ENCODE results near the gene GPX6. TPM values are rescaled to one million over a fixed set of nuclear protein-coding genes. Genes with fewer than 3 reads are reported as not detected.

Gene GPX6
- total RNA-seq, 4 donors from 2014 or later: not detected

DNA sequence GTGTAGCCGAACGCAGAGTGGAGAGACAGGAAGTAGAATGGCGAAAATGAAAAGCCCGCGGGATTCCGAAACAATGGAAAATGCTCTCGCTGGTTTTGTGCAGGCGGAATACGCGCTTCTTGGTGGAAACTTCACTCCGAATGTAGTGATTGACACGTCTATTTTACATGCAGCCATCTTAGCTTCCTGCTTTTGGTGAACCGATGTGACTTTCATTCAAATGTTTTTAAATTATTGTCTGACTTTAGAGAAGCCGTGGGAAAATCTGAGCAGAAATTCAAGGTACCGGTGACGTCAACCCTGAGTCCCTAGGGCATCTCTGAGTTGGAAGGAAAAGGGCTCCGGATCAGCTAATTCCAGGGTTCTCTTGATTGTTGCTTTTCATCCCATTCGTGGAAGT is 21.5 kb upstream of the GPX6 start:
- intact Hi-C loops (cut with DNase I): no loop called here
- H3K4me1 ChIP-seq: peaks cover 0 to 5% (median 0%) of the 10 kb centered on the region in 3 donors
- DNase-seq: no peak

DNA sequence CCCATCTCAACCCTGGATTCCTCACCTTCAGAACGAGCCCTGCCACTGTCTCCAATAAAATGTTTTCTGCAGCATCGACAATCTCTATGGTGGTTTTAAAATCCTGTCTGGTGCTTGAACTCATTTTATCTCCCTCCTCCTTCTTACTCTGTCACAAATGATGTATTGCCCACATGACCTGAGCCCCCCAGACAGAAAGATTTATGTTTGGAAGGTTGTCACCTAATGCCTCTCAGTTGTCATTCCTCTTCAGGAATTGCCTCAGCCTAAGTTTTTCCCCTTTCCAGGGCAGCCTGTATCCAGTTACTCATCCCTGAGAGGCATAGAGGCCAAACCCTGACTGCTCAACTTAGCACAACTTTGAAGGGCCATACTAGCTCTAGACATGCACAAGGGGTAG is 19.3 kb upstream of the GPX6 start:
- H3K27me3 ChIP-seq: peaks cover 0 to 70% (median 0%) of the 10 kb centered on the region in 4 donors
- H3K36me3 ChIP-seq: no peaks in the 10 kb centered on the region
- no peak for TF ChIP-seq CTCF (IDR thresholded peaks at IDR 0.05)
- TF ChIP-seq POLR2A (IDR thresholded peaks at IDR 0.05): no peak
- H3K9me3 ChIP-seq: no peaks in the 10 kb centered on the region
- H3K4me1 ChIP-seq: peaks cover 0 to 5% (median 0%) of the 10 kb centered on the region in 3 donors
- WGBS, 2 donors: 56 to 67% methylated on average over 2 of the region's 2 CpGs
- no peak for DNase-seq
- H3K4me3 ChIP-seq: no peak overlapping the region
- H3K27ac ChIP-seq: no peak overlapping the region
- intact Hi-C loops (cut with DNase I): no loop called here

More for the DNA sequence above, 21.5 kb upstream of the GPX6 start:
- peaks cover 0 to 5% (median 0%) of the 10 kb centered on the region in 3 donors for H3K9me3 ChIP-seq
- no peaks in the 10 kb centered on the region for H3K36me3 ChIP-seq
- 6 to 15% methylated on average over 18 of the region's 18 CpGs for WGBS, 2 donors
- peak overlapping the region in 1 of 4 donors; percentile 31 for H3K4me3 ChIP-seq
- H3K27ac ChIP-seq: no peak overlapping the region
- H3K27me3 ChIP-seq: peaks cover 0 to 78% (median 0%) of the 10 kb centered on the region in 4 donors
- TF ChIP-seq CTCF (IDR thresholded peaks at IDR 0.05) (no peak), POLR2A (IDR thresholded peaks at IDR 0.05) (no peak)

- H3K36me3 ChIP-seq: no peaks in the 10 kb centered on the region
- H3K9me3 ChIP-seq: no peaks in the 10 kb centered on the region
- no peak overlapping the region for H3K4me3 ChIP-seq
- DNase-seq: no peak
- H3K27me3 ChIP-seq: peaks cover 0 to 70% (median 0%) of the 10 kb centered on the region in 4 donors
- peaks cover 0 to 5% (median 0%) of the 10 kb centered on the region in 3 donors for H3K4me1 ChIP-seq
- intact Hi-C loops (cut with DNase I): no loop called here
- WGBS, 2 donors: 60 to 77% methylated on average over 3 of the region's 3 CpGs
- no peak for TF ChIP-seq CTCF (IDR thresholded peaks at IDR 0.05)
- no peak for TF ChIP-seq POLR2A (IDR thresholded peaks at IDR 0.05)
- H3K27ac ChIP-seq: no peak overlapping the region
These were observed 18.7 kb upstream of the GPX6 start for GRCh38 chr6:28534306-28534705.

DNA sequence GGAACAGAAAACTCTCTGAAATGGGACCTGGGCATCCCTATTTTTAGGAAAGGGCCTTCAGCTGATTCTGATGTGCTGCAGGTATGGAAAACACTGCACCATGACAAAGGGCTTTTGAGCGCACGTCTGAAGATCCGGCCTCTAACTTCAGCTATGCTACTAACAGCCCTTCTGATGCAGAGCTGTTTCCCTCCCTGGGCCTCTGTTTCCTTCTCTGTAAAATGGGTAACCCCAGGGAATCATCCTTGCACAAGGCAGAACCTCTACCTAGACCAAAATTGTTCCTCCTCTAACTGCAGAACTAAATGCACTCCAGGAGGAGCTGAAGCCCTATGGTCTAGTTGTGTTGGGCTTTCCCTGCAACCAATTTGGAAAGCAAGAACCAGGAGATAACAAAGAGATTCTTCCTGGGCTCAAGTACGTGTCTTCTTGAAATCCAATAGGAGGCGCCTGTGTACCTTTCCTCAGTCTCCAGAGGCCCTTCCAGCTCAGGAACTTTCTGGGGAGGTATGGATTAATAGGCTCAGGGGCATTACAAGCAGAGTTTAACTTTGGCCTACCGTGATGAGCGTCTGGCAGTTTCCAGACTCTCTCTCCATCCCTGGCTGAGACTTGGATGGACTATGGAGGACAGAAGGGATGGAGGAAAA is 16.0 kb upstream of the GPX6 start:
- WGBS, 2 donors: 60 to 74% methylated on average over 4 to 7 of the region's 7 CpGs
- Histone ChIP-seq H3K9me3 (no peaks in the 10 kb centered on the region), H3K36me3 (no peaks in the 10 kb centered on the region), H3K27me3 (peaks cover 0 to 58% (median 0%) of the 10 kb centered on the region in 4 donors), H3K4me1 (no peaks in the 10 kb centered on the region), H3K4me3 (no peak overlapping the region), H3K27ac (no peak overlapping the region)
- no peak for TF ChIP-seq POLR2A (IDR thresholded peaks at IDR 0.05)
- no peak for TF ChIP-seq CTCF (IDR thresholded peaks at IDR 0.05)
- no peak for DNase-seq
- intact Hi-C loops (cut with DNase I): no loop called here

DNA sequence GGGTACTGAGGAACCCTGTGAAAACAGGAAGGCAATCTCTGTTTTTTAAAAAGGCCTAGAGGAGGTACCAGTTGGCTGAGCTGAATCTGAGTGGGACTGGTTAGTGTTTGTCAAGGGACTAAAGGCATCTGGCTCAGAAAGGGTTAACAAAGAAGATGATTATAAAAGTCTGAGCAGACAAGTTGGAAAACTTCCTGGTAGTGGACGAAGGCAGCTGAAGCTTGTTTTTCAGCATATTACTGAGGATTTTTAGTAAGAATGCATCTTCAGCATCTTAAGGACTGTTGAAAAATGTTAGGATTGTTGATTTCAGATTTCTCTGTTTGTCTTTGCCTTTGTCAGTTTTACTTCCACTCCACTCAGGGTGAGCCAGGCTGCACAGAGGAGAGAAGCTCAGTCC is 15.2 kb upstream of the GPX6 start:
- Histone ChIP-seq H3K9me3 (no peaks in the 10 kb centered on the region), H3K27ac (no peak overlapping the region), H3K4me1 (no peaks in the 10 kb centered on the region), H3K36me3 (no peaks in the 10 kb centered on the region), H3K4me3 (no peak overlapping the region), H3K27me3 (peaks cover 0 to 57% (median 0%) of the 10 kb centered on the region in 4 donors)
- WGBS, 2 donors: 4 to 9% methylated on average over 1 of the region's 1 CpG
- no peak for DNase-seq
- intact Hi-C loops (cut with DNase I): no loop called here
- TF ChIP-seq CTCF (IDR thresholded peaks at IDR 0.05) (no peak), POLR2A (IDR thresholded peaks at IDR 0.05) (no peak)

Data from esophagus squamous epithelium (tissue), 5 donors.